NCI-H128 (cell line): ENCODE measurements around the gene TMEM86B.

Experiments used
- DNase-seq: peaks from one replicate; lab custom pipeline; 2025; ENCODE audit not compliant: unreplicated experiment; lab: John Stamatoyannopoulos, UW

The TMEM86B gene

DNA sequence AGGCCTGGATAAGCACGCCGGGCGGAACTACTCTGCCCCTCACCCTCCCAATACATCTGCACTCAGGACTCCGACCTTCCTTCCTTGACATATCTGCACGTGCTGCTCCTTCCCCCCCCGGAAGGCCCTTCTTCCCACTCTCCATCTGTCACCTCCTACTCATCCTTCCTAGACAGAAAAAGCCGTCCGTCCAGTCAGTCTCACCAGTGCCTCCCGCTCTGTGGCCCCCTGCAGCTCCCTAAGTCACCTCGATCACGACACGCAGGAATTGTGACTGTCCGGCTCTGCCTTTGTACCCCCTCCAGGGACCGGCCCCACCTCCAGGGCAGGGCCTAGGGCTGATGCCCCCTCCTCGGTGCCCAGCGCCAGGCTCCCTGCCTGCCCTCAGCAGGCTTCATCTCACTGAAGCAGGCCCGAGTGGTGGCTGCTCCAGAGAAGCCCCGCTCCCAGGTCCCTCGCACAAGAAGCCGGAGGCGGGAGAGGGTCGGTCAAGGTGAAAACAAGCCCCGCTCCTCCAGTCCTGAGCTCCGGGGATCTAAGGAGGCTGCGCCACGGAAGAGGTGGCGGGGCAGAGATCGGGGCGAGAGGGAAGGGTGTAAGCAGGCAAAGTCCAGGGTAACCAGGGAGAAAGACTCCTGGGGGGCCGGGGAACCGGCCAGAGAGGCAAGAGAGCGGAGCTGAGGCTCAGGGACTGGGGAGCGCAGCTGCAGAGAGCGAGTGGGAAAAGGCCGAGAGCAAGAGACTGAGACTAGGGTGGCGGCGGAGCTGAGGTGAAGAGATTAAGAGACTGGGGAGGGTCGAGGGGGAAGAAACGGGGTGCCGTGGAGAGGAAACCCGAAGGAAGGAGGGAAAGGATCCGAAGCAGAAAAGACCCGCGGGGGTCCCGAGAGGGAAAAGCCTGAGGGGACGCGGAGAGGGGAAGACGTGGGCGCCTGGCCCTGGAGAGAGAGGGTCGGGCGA lies 29.2 kb upstream of the TMEM86B start:
- no peak for DNase-seq

DNA sequence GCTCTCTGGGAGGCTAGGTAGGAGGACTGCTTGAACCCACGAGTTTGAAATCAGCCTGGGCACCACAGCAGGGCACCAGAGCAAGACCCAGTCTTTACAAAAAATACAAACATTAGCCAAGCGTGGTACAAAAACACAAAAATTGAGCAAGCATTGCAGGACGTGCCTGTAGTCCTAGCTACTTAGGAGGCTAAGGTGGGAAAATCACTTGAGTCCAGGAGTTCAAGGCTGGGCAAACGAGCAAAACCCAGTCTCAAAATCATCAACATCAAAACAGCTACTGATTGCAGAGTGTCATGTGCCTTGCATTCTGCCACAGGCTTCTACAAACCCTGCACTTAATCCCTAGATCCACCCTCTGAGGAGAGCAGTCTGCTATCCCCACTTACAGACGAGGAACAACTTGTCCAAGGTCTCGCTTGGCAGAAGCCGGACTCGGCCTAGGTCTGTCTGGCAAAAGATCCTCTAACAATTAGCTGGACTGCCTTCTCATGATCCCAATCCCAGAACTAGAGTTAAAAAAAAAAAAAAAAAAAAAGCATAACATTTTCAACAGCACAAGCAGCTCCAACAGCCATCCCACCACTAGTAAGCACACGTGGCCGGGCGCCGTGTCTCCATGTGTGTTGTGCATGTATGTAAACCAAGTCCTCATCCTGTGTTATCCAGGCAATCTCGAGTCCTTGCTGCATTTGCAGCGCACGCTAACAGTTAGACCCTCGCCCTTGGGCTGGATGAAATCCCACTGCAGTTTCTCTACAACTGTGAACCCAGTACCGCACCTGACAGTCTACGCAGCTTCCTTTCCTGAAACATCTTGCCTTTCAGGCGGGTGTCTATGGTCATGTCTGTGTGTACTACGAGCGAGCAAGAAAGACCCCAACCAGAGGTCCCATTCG lies 28.2 kb upstream of the TMEM86B start:
- no peak for DNase-seq

DNA sequence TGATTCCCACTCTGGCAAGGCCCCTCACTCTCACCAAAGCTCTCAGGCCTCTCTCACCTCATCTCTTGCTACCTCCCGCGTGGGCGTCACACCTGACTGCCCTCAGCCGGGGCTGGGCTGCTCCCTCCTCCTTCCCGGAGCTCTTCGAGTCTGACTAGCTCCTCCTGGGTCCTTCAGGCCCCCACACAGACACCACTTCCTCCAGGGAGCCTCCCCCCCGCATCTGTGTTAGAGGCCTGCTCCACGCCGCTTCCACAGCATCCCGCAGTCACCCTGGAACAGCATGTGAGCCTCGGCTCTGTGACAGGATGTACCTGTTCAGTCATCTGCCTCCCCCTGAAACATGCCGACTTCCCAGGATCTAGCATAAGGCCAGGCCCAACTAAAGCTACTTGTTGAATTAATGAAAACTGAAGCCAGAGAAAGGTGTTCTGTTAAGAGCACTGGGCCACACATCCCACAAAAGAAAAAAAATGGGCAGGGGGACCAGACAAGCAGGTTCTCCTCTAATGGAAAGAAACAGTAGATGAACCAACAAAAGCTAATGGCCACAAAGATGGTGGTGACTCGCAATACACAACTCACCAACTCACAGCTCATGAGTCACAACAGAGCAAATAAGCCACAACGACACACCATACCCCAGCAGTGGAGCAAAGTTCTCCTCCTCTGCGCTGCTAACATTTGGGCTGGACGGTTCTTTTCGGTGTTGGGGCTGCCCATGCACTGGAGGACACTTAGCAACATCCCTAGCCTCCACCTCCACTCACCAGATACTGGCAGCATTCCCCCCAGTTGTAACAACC lies 27.3 kb upstream of the TMEM86B start:
- no peak for DNase-seq

DNA sequence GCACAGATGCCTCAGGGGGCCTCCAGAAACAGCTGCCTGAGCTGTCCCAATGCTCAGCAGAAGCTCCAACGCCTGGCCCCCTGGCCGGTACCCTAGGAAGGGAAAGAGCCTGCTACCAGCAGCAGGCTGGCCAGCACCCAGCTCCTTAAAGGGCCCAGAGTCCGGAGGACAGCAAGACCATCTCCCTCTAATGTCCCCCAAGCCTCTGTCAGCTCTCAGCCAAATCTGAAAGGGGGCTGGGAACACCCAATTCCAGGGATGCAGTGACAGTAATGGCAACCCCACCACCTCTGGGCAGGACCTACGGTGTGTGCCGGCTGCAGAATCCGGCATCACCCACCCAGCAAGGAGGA lies 26.0 kb upstream of the TMEM86B start:
- no peak for DNase-seq

DNA sequence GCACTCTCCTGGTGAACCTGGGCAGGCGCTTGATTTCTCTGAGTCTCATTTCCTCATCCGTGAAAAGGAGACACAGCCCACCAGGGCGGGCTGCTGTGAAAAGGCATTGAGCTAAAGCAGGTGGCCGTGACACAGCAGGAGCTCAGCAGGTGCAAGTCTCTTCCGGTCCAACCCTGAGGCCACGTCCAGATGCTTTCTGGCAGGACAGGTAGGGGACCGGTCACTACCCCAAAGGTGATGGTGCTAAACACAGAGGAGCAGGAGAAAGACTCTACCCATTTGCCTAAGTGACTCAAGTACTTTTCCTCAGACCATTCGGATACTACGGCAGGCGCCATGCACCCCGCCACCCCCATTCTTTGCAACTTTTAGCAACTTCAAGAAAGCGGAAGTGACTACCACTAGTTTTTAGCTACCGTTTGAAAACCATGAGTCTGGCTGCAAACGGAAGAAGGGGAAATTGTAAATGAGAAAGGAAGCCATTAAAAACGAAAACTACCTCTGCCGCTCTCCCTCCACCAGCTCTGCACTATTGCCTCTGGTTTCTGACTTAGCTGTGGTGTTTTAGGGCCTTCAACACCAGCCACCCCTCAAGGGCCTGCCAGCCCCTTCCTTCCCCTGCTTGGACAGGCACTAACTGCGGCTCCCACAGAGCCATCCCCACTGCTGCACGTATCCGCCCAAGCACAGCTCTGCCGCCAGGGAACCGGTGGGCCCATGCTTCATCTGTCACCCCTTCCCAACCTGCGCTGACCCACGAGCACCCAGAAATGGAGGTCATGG lies 25.5 kb upstream of the TMEM86B start:
- no peak for DNase-seq

DNA sequence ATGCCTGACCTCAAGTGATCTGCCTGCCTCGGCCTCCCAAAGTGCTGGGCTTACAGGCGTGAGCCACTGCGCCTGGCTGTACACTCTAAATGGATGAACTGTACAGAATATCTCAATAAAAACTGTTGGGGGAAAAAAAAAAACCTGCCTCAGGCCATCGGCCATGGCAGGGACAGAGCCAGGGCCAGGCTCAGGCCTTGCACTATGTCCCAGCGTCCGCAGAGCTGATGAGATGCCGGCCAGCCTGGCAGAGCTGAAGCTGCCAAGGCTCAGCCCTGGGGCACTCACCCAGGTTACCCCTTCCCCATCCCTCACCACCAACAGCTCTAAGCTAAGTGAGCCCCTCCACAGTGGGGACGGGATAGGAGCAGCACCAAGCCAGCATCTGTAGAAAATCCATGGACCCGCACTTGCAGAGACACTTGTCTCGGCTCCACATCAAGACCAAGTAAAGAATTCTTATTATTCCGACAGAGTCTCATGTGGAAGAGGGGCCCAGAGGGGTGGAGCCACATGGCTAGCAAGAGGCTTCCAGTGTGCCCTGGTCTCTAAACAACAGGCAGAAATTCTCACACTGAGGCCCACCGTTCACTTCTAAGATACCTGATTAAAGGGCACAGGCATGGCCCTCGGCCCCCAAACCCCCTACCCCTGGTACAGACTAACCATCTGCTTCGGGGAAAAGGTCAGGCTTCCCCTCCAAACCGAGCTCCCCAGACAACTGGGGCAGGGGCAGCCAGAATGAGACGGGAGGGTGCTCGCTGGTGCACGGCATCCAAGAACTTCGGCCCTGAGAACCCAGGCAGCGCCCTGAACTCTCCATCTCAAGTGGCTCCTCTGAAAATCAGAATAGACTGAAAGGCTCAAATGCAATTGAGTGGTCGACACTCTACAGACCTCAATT lies 24.4 kb upstream of the TMEM86B start:
- no peak for DNase-seq

DNA sequence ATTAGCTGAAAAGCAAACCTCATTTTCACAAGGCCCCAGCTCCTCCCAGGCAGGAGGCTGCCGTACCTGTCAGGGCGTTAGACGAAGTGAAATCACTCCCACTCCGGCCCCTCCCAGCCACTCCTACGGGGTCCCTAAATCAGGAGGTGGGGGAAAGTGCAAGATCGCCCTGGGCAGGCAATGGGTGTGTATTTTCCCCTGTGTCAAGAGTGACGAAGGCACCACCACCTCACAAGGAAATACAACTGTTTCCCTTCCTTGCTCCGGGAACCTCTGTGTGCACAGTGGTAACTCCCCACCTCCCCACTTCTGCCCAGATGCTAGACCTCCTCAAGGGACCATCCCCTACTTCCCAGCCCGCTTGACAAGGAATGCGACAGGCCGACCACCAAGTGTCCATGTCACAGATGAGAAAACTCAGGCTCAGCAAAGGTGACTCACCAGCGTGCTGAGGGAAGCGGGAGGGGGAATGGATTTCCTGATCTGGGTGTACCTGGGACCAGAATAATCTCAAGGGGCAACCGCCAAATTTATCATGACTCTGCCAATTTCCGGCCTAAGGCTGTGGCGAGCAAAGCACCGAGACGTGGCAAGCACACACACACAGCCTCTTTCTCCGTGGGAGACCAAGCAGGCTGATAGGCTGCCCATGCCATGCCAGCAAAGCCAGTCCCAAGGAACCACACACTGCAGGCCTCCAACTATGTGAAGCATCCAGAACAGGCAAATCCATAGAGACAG lies 22.9 kb upstream of the TMEM86B start:
- DNase-seq = no peak

DNA sequence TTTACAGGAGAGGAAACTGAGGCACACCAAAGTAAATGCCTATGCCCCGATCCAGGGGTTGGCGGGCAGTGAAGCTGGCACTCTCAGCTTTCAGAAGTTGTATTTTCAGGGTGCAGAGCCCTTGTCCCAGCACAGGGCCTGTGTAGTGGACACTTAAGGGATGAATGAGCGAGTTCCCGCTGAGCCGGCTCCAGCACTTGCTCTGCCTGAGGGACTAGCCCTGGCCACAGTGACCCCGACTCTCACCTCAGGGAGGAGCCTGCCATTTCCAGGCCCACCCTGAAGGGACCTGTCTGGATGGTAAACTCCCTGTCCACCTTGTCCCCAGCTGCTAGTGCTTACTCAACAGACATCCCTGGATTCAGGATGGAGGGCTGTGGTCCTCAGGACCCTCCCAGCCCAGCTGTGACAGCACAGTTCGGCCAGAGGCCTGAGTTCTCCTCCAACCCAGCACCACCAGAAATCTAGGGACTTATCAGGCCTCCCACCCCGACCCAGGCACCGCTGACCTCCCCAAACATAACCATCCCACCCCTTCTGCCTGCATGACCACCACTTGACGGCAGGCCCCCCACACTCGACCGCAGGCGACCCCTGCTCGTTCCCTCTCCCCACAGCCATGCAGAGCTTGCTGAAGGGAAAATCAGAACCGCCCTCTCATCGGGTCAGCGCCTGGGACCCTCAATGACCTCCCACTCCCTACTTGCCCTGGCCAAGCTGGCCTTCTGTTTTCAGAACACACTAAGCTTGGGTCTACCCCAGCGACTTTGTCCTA lies 21.9 kb upstream of the TMEM86B start:
- no peak for DNase-seq

DNA sequence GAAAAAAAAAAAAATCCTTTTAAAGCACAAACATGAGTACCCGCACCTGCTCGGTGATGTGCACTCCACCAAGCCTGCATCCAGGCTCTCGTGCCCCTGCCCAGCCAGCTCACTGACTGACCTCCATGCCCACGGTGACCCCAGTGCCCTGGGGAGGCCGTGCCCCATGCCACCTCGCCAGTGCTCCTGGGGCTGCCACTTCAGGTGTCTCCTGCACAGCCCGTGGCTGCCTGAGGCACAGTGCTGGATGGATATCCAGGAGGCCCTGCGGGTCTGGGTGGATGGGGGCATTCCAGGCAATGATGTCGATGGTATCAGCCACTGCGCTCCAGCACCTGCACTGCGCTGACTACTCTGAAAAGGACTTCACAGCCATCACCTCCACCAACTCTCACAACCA lies 21.3 kb upstream of the TMEM86B start:
- DNase-seq = no peak

DNA sequence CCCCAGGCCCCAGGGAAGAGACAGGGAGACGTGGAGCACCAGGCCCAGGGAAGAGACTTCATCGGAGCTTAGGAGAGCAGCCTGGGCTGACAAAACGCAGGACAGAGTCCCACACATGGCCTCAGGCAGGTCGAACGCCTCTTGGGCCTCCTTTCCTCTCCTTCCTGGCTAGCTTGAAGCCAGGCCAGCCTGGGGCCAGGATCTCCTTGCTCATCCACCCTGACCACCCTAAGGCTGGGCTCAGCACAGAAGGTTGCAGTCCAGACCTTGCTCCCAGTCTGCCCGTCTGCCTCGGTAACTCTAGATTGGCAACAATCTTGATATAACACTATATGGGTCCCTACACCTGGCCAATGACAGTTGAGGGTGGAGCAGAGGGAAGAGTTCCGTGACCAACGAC lies 20.1 kb upstream of the TMEM86B start:
- no peak for DNase-seq

DNA sequence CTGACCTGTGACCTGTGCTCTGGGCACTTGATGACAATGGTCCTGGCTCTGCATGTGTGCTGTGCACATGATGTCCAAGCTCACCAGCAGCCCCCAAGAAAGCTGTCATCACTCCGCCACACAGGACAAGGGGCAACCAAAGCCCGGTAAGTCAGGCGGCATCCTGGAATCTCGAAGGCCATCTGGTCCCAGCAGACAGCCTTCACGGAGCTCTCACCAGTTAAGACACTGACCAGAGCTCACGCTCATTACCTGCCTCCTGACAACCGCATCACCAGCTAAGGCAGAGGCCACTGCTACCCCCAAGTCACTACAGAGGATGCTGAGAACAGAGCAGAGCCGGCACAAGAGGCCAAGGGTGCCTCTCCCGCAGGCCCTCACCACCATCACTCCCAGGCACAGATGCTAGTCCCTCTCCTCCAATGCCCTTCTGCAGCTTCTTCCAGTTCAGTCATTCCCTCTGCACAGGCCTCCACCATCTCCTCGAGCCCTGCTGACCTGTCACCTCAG lies 19.7 kb upstream of the TMEM86B start:
- no peak for DNase-seq

DNA sequence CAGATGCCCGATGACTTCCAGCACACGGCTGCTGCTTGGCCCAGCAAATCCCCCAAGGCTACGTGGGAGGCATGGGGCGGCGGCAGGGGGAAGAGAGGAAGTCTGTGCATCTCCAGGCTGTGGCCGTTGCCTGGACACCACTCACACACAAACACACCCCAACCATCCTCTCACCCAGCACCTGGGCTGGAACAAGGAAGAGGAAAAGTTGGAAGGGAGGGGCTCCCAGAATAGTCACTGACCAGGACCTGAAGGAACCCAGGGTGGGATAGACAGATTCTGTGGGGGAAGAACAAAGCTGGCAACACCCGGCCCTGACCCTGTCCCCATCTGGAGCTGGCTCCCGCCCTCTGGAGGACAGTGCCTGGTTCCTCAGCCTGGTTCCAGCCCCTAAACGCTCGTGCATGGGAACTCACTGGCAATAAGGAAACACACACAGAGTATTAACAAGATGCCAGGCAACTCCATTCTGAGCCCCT lies 19.1 kb upstream of the TMEM86B start:
- DNase-seq = no peak

DNA sequence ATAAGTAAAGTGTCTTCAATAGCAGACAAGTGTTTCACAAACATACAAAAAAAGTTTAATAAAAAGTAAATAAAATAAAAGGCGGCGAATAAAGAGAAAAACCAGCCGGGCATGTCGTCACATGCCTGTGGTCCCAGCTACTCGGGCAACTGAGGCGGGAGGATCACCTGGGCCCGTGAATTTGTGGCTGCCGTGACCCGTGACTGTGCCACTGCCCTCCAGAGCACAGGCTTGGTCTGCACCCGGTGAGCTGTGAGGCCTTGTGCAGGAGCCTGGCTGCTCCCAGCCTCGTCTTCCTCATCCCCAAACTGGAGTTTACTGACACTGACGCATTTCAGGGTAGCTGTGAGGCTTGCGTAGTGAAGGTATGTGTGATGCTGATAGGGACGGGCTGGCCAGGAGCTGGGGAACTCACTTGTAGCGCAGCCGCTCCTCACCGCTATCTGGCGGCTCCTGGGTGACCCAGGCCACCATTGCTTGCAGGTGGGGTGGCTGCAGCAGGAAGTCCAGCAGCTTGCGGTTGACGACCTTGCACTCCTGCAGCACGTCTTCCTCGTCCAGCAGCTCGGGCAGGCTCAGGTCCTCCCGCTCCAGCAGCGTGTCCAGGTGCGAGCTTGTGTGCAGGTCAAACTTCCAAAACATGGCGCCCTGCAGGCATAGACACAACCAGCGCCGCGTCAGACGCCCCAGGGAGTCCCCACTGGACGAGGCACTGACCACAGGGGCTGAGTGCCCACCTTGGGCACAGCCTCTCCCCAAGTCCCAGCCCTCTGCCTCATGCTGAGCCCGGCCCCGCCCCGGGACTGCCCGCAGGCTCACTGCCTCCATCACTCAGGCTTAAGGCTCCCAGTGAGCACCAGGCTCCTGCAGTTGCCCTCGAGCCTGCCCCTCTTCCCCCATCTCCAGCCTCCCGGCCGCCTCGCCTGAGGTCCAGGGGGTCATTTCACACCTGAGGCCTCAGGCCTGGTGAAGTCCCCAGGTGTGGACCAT lies 18.2 kb upstream of the TMEM86B start:
- DNase-seq = no peak

DNA sequence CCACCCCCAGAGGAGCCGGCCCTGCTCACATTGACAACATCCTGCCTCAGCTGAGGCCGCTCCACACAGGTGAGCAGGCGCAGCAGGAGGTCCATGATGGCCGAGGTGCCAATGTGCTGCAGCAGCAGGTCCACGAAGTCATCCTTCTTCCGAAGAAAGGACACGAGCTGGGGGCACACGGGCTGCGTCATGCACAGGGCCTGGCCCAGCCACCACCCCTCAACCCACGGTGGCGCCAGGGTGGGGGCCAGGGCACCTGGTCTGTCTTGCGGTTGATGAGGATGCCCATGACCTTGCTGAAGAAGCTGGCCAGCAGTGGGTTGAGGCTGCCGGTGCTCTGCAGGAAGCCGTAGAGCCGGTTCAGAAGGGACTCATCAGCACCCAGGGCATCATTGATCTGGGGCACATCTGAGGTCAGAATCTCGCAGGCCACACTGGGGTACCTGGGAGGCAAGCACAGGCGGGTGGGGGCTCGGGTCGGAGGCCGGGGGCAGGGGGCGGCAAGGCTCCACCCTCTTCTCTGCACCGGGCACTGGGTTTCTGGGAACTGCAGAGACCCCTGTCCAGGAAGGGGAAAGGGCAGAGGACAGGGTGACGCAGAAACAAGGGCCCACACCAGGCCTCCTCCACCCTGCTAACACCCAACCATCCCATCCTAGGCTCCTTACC lies 16.8 kb upstream of the TMEM86B start:
- no peak for DNase-seq

DNA sequence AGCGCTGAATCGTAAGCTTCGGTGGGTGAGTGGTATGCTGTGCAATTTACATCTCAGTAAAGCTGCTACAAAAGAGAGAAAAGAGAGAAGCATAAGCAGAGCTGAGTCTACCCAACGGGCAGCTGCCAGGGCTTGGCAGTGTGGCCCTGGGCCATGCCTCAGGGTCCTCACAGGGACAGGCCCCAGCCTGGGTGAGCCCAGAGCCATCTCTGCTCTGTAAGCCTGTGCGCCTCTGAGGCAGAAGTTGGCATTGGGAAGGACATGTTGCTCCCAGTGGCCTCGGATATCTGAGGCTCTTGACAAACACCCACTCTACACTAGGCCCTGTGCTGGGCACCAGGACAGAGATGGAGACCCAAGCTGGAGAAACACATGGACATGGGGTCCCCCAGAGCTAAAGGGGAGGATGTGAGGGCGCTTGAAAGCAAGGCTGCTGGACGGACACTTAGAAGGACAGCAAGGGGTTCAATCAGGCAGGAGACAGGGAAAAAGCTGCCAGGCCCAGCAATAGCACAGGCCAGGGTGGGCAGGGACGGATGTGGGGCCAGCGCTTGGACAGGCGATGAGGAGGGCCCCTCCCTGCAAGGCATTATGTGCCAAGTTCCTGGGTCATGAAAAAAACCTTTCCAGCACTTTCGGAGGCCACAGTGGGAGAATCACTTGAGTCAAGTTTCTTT lies 15.6 kb upstream of the TMEM86B start:
- no peak for DNase-seq
